Stimulated activated CD4-positive, alpha-beta T cell treated with anti-CD3 and anti-CD28 coated beads, TNF-alpha, amount 100 ng/mL, for 4 hours (primary cell): ENCODE results near the gene DSC1.
"Not testable (repeated sequence)": the region's sequence is repeated elsewhere in the genome, so short reads cannot be mapped to it uniquely, and the experiment has no call there.

Experiments
- DNase-seq, 3 experiments: peaks; one replicate each; pipeline ENCODE4 v3.0.0-alpha.2; 2020; ENCODE audit warnings: low read depth in 3 of 3

The DSC1 gene

DNA sequence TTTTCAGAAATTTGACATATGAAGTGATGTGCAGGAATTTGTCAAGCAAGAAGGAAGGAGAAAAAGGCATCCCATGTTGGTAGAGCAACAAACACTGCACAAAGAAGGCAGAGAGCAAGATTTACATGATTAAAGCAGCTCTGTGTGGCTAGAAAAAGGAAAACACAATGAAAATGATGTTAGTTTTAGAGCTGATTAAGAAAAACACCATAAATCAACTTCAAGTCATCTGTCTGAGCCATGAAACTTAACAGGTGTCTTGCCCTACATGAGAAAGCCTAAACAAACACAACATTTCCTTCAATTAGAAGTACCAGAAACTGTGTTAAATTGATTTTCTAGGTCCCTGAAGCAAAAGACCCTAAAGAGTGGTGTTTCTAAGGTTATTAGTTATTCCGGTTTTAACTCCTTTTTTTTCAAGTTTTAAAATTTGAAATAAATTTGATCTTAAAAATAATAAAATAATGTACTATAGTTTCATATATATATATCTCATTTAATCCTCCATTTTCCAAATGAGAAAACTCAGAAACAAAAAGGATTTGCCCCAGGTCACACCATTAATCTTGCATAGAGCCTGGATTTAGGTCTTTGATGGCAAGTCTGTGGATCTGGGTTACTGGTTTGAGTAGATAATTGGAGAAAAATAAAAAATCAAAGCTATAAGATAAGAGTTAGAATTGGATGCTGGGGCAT, 8.6 kb upstream of the DSC1 start:
- DNase-seq = no peak

DNA sequence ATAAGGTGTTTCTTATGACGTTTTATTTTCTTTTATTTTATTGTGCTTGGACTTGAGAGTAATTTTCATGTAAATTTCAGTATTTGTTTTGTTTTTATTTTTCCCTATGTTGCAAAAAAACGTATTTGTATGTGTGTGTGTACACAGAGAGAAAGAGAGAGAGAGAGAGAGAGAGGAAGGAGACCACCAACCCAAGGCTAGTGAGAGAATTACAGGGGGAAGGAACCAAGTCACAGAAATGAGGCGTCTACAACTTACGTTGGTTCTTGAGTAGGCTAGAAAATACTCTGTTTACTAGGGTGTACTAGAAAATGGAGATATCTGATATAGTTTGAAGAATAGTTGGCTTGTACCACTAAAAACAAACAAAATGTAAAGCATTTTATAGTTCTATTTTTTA, 7.7 kb upstream of the DSC1 start:
- DNase-seq = no peak

GRCh38 chr18:31162419-31162793, 250 bp downstream of the DSC1 start:
- DNase-seq = no peak

- DNase-seq = no peak
Observed at GRCh38 chr18:31161757-31162418, 768 bp downstream of the DSC1 start.

- no peak for DNase-seq
Observed at GRCh38 chr18:31156821-31157763, 5.6 kb downstream of the DSC1 start.

DNA sequence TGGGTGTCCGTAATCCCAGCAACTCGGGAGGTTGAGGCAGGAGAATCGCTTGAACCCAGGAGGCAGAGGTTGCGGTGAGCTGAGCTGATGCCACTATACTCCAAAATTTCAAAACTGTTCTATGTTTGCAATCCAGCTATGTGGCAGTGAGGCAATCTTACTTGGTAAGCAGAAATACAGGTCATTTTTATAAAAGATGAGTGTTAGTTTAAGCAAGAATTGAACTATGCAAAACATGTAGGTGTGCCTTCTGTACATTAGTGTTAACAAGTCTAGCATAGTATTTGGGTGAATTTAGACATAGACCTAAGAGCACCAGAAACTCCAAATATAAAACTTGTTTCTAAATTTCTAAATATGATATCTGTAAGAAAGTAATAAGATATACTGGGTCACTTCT, 7.2 kb downstream of the DSC1 start:
- no peak for DNase-seq

DNA sequence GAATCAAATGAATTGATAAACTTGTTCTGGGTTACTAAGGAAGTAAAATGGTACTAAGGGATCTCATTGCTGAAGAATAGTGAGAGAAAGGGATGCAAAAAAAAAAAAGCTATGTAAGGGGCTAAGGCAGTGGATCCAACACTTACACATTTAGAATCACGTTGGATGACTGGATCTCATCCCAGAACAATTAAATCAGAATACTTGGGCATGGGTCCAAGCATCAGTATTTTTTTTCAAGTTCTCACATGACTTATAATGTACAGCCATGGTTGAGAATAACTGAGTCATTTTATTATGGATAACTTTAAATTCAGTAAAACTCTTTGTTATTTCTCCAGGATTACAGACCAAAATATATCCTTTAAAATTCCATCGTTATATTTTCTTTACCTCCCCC, 8.5 kb downstream of the DSC1 start:
- no peak for DNase-seq

GRCh38 chr18:31149351-31149750, 13.3 kb downstream of the DSC1 start:
- DNase-seq = no peak

- no peak for DNase-seq
Observed at GRCh38 chr18:31148600-31148999, 14.1 kb downstream of the DSC1 start.

- no peak for DNase-seq
Observed at GRCh38 chr18:31146809-31147208, 15.8 kb downstream of the DSC1 start.

DNA sequence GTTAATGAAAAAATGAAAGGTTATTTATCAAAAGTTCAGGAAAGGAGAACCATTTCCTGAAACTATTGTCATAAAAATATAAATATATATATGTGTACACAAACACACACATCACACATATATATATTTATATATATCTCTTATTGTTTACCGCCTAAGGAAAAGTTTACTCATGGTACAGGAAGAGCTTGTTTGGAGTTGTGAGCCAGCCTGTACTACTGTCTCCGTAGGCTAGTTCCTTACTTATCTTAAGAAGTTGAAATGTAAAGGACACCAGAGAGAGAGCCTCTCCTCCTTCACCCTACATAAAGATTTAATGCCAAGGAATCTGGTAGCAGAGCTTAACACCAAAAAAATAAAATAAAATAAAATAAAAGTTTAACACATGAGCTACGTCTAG, 19.6 kb downstream of the DSC1 start:
- DNase-seq = no peak

GRCh38 chr18:31138709-31139108, 23.9 kb downstream of the DSC1 start:
- no peak for DNase-seq

DNA sequence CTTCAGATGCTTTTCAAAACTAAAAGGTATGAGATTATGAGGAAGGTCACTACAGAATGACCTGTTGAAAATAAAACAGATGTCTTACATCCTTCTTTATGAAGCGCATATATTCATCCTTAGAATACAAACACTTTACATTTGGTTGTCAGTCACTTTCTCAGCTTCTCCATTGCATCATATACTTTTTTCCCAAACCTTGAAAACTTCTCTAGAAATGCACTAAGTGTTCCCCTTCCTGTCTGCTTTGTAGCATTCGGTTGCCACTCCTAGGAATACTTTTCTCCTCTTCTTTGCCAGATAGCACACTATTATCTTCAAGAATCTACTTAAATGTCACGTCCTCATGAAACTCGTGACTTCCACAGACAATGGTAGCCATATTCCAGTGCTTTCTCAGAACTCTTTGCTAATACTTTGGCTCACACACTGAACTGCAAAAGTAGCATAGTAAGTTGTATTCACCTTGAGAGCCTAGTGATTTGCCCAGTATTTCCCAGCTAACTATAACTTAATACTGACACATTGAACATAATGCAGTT, 27.6 kb downstream of the DSC1 start:
- DNase-seq = no peak

DNA sequence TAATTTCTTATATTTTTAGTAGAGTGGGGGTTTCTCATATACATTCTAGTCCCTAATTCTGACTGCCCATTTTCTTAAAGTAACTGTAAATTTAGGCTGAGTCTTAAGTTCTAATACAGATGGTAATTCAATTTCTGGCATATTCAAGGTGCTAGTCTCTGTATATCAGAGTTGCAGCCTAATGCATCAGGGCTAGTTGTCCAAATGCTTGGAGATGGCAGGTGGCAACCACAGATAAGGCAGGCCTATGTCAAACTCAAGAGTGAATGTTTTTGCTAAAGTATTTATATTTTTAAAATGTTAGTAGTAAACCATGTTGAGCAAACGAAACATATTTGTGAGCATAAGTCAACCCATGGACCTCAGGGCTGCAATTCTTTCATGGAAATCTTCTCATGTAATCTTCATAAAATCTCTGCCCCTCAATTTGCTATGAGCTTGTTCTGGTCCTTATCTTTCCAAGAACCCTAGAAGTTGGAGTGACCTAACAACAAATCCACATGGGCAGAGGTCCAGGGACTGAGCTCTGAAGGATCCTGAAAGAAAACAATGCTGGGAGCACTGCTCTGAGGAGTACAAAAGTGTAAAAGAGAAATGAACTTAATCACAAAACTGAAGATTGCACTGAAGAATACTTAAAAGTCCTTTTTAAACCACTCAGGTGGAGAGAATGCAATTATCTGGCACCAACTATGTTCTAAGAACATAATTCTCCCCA, 33.1 kb downstream of the DSC1 start:
- DNase-seq = no peak

DNA sequence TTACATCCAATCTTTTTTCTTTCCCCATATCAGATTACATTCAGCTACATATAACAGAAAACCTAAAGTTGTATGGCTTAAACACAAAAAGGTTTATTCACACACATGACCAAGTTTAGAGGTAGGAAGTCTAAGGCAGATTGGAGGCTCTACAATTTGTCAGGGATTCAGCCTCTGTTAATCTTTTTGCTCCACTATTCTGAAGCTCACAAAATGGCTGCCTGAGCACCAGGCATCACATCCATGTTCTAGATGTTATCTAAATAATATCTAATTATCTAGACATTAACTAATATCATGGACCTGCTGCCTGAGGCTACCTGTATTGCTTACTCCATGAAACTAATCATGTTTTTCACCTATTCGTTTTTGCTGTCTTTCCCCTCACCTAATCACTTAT, 36.8 kb downstream of the DSC1 start:
- no peak for DNase-seq

- DNase-seq = not testable (repeated sequence)
Observed at GRCh38 chr18:31123125-31123524, 39.5 kb downstream of the DSC1 start.

DNA sequence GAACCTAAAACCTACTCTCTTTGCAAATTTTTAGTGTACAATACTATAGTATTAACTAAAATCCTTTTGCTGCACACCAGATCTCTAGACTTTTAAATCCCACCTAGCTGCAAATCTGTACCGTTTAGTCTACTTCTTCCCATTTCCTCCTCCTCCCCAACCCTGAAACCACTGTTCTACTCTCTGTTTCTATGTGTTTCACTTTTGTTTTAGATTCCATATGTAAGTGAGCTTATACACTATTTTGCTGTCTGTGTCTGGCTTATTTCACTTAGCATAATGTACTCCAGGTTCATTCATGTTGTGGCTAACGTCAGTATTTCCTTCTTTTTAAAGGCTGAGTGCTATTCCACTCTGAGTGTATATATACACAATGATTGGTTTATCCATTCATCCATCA, 42.1 kb downstream of the DSC1 start:
- DNase-seq = no peak

GRCh38 chr18:31116853-31117595, 45.6 kb downstream of the DSC1 start:
- no peak for DNase-seq

DNA sequence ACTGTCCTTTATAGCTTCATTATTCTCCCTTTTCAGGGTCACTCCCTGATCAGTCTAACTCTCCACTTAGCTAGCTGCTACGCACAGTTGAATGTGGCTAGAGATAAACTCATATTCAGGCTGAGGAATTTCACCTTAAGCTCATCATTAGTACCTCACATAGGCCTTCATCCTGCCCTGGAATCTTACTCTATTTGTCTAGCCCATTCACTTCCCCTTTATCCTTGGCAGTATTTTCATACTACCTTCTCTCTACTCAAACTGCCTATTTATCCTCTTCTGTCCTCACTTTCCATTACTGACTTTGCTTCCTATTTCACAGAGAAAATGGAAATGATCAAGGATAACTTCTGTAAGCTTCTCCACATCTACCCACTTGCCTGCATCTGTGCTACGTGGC, 49.9 kb downstream of the DSC1 start:
- DNase-seq = no peak

- DNase-seq = no peak
Observed at GRCh38 chr18:31105733-31106132, 56.9 kb downstream of the DSC1 start.

- no peak for DNase-seq
Observed at GRCh38 chr18:31104444-31104843, 58.2 kb downstream of the DSC1 start.
